ENCODE measurements around the gene PLCG2.

The PLCG2 gene

GRCh38 chr16:81987121-81987520 lies 208.0 kb downstream of the PLCG2 start:
- H3K27me3 ChIP-seq: peaks cover 42% of the 10 kb centered on the region
- no peaks in the 10 kb centered on the region for H3K9me3 ChIP-seq
- TF ChIP-seq CTCF (IDR thresholded peaks at IDR 0.05): no peak
- H3K27ac ChIP-seq: no peak overlapping the region
- no peak overlapping the region for H3K4me3 ChIP-seq (ENCODE audit: low read depth in 1 of 2, low read length in 1 of 2)
- H3K4me1 ChIP-seq (ENCODE audit: control insufficient read depth in 1 of 2, insufficient read depth in 1 of 2, low read depth in 1 of 2, low read length in 1 of 2): no peaks in the 10 kb centered on the region
- no peaks in the 10 kb centered on the region for H3K36me3 ChIP-seq

- TF ChIP-seq CTCF (IDR thresholded peaks at IDR 0.05): no peak
- no peak overlapping the region for H3K27ac ChIP-seq
- H3K4me1 ChIP-seq (ENCODE audit: control insufficient read depth in 1 of 2, insufficient read depth in 1 of 2, low read depth in 1 of 2, low read length in 1 of 2): no peaks in the 10 kb centered on the region
- H3K36me3 ChIP-seq: no peaks in the 10 kb centered on the region
- peaks cover 42% of the 10 kb centered on the region for H3K27me3 ChIP-seq
- no peak overlapping the region for H3K4me3 ChIP-seq (ENCODE audit: low read depth in 1 of 2, low read length in 1 of 2)
- no peaks in the 10 kb centered on the region for H3K9me3 ChIP-seq
These were observed 208.6 kb downstream of the PLCG2 start for GRCh38 chr16:81987706-81988105.

GRCh38 chr16:81992859-81993258 lies 213.8 kb downstream of the PLCG2 start:
- Histone ChIP-seq H3K4me1 (ENCODE audit: control insufficient read depth in 1 of 2, insufficient read depth in 1 of 2, low read depth in 1 of 2, low read length in 1 of 2) (no peaks in the 10 kb centered on the region), H3K36me3 (no peaks in the 10 kb centered on the region), H3K27me3 (peaks cover 4% of the 10 kb centered on the region), H3K27ac (no peak overlapping the region), H3K4me3 (ENCODE audit: low read depth in 1 of 2, low read length in 1 of 2) (no peak overlapping the region), H3K9me3 (no peaks in the 10 kb centered on the region)
- no peak for TF ChIP-seq CTCF (IDR thresholded peaks at IDR 0.05)

GRCh38 chr16:81994485-81994884 lies 215.4 kb downstream of the PLCG2 start:
- H3K4me3 ChIP-seq (ENCODE audit: low read depth in 1 of 2, low read length in 1 of 2): no peak overlapping the region
- H3K36me3 ChIP-seq: no peaks in the 10 kb centered on the region
- no peaks in the 10 kb centered on the region for H3K9me3 ChIP-seq
- TF ChIP-seq CTCF (IDR thresholded peaks at IDR 0.05): no peak
- no peaks in the 10 kb centered on the region for H3K4me1 ChIP-seq (ENCODE audit: control insufficient read depth in 1 of 2, insufficient read depth in 1 of 2, low read depth in 1 of 2, low read length in 1 of 2)
- no peak overlapping the region for H3K27ac ChIP-seq
- no peaks in the 10 kb centered on the region for H3K27me3 ChIP-seq

- H3K4me3 ChIP-seq (ENCODE audit: low read depth in 1 of 2, low read length in 1 of 2): no peak overlapping the region
- H3K27me3 ChIP-seq: no peaks in the 10 kb centered on the region
- no peaks in the 10 kb centered on the region for H3K4me1 ChIP-seq (ENCODE audit: control insufficient read depth in 1 of 2, insufficient read depth in 1 of 2, low read depth in 1 of 2, low read length in 1 of 2)
- no peak for TF ChIP-seq CTCF (IDR thresholded peaks at IDR 0.05)
- H3K9me3 ChIP-seq: no peaks in the 10 kb centered on the region
- H3K36me3 ChIP-seq: no peaks in the 10 kb centered on the region
- no peak overlapping the region for H3K27ac ChIP-seq
These were observed 216.6 kb downstream of the PLCG2 start for GRCh38 chr16:81995651-81996050.

All from neutrophil (primary cell).